Measurements from ENCODE around the gene GRIA3. TPM values are rescaled to one million over a fixed set of nuclear protein-coding genes. Genes with fewer than 3 reads are reported as not detected.

GRIA3 gene
- total RNA-seq, 4 donors from 2014 or later = 0.19 to 1.1 (median 0.55) TPM

DNA sequence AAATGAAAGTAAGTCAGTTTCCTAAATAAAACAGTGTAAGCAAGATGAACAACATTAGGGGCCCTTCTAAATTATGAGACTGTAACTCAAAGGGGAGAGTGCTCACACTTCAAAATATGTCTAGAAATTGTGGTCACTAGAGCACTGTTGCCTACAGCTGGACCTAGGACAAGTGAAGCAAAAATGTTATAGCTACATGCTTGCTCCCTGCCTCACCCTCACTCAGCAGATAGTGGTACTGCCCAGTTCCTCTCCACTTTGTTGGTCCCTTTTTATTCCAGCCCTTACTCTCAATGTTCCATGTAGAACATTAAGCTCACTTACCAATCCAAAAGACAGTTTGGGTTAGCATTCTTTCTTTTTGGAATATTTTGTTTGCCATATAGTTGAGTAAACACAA lies 147.3 kb downstream of the GRIA3 start:
- no peak for DNase-seq (ENCODE audit: low spot score)
- TF ChIP-seq, protein P1, sequence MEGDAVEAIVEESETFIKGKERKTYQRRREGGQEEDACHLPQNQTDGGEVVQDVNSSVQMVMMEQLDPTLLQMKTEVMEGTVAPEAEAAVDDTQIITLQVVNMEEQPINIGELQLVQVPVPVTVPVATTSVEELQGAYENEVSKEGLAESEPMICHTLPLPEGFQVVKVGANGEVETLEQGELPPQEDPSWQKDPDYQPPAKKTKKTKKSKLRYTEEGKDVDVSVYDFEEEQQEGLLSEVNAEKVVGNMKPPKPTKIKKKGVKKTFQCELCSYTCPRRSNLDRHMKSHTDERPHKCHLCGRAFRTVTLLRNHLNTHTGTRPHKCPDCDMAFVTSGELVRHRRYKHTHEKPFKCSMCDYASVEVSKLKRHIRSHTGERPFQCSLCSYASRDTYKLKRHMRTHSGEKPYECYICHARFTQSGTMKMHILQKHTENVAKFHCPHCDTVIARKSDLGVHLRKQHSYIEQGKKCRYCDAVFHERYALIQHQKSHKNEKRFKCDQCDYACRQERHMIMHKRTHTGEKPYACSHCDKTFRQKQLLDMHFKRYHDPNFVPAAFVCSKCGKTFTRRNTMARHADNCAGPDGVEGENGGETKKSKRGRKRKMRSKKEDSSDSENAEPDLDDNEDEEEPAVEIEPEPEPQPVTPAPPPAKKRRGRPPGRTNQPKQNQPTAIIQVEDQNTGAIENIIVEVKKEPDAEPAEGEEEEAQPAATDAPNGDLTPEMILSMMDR (IDR thresholded peaks at IDR 0.05) = no peak
- ATAC-seq (ENCODE audit: low FRiP score) = no peak

GRCh38 chrX:123331859-123332258 lies 147.8 kb downstream of the GRIA3 start:
- ATAC-seq (ENCODE audit: low FRiP score) (no peak), DNase-seq (ENCODE audit: low spot score) (no peak)
- TF ChIP-seq, protein P1 (IDR thresholded peaks at IDR 0.05) = no peak

DNA sequence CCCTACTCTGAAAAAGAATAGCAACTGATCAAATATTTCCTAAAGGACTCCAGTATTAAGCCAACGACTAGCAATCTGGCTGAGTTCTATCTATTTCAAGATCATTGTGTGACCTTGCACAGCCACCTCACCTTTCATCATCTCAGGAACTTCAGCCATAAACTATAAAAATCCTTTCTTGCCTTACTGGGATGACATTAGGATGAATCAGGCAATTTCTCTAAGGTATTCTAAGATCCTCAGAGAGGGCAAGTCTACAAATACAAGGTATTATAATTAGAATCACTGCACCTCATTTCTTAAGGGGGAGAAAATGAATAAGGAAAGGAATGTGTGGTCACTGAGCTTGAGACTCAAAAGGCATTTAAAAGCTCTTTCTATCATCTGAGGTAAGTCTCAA lies 152.6 kb downstream of the GRIA3 start:
- no peak for DNase-seq (ENCODE audit: low spot score)

DNA sequence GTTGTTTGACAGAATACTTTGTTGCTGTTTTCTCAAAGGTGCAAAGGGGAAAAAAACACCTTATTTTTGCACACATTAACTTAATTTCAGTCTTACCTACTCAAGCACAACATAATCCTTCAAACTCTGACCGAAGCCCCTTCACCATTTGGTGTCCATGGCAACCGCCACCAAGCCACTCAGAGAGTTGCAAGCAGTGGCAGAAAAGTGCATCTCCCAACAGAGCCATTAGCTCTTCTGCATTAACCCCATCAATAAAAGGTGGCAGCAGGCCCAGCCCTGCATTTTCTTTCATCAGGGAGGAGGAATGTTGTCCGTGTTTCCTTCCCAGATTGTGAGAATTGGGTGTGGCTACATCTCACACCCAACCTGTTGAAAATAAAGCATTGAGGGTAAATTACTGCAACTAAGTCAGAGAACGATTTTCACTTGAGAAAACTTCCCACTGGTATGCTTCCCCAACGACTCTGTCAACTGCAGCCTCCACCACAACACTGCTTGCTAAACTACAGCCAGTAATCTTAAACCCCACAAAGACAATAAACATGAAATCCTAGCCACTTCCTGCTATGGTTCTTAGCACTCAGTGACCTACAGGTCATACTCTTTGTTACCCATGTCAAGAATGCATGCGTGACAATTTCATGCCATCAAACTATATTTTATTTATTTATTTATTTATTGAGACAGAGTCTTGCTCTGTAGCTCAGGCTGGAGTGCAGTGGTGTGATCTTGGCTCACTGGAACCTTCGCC lies 154.0 kb downstream of the GRIA3 start:
- TF ChIP-seq, protein P1 (IDR thresholded peaks at IDR 0.05) = no peak
- DNase-seq (ENCODE audit: low spot score) = no peak
- no peak for ATAC-seq (ENCODE audit: low FRiP score)

More for the DNA sequence above, 152.6 kb downstream of the GRIA3 start:
- no peak for ATAC-seq (ENCODE audit: low FRiP score)
- TF ChIP-seq, protein P1 (IDR thresholded peaks at IDR 0.05) = no peak

DNA sequence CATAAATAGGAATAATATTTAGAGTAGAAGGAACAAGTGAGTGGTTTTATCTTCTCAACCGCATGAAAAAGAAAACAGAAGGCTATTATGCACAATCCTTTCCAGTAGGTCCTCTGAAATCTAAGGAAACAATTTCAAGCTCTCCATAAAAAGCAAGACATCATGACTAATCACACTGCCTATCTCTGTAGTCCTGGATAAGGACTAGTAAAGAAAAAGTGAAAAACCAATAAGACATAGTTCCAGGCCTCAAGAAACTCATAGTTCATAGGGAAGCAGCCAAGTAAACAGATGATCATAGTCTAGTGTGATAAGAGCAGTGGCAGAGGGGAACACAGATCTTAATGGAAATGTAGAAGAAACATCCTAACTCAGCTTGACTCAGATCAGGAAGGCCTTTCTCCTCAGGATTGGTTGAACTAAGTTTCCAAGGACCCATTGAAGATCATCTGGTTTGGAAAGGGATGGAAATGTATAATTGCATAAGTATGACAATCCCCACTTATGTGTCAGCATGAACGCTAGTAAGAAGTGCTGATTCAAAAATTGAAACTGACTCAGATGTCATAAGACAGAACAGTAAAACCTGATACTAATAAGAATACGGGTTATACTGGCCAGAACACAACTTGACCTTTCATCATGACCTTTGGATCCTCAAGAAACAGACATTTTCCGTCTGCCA lies 155.3 kb downstream of the GRIA3 start:
- ATAC-seq (ENCODE audit: low FRiP score) = no peak
- no peak for DNase-seq (ENCODE audit: low spot score)
- TF ChIP-seq, protein P1 (IDR thresholded peaks at IDR 0.05) = no peak

DNA sequence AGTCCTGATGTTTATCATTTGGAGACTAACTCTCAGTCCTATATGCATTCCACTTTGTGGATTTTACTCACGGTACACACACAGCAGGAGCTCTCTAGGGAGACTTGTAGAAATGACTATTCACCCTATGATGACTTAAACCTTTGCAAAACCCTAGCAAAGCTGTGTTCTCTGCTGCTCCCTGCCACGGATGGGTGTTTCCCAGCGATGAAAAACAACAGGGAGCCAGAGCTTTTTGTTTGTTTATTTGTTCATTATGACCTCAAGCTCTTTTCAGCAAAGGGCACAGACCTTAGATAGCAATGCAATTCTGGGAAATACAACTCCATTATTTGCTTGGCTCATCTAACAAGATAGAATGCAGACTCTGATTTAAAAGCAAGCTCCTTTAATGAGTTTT lies 156.6 kb downstream of the GRIA3 start:
- ATAC-seq (ENCODE audit: low FRiP score) (no peak), DNase-seq (ENCODE audit: low spot score) (no peak)
- TF ChIP-seq, protein P1 (IDR thresholded peaks at IDR 0.05) = no peak

DNA sequence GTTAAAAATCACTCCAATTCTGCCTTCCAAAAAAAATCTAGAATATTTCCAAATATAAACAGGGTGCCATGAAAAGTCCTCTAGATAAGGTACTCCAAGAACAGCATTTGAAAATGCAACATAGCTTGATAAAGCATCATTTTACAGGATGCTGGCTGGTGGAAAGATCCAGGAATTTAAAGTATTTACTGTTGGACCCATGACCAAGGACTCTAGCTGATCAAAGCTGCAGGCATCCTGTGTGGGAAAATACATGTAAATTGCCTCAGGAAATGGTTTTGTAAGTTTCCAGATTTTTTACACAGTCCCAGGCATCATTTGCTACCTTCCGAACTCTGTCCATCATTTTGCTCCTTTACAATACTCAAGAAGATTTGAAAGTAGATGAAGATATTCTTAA lies 164.4 kb downstream of the GRIA3 start:
- TF ChIP-seq, protein P1 (IDR thresholded peaks at IDR 0.05) = no peak
- DNase-seq (ENCODE audit: low spot score) = no peak
- no peak for ATAC-seq (ENCODE audit: low FRiP score)
